ENCODE data around the gene RASSF3.

RASSF3 gene

DNA sequence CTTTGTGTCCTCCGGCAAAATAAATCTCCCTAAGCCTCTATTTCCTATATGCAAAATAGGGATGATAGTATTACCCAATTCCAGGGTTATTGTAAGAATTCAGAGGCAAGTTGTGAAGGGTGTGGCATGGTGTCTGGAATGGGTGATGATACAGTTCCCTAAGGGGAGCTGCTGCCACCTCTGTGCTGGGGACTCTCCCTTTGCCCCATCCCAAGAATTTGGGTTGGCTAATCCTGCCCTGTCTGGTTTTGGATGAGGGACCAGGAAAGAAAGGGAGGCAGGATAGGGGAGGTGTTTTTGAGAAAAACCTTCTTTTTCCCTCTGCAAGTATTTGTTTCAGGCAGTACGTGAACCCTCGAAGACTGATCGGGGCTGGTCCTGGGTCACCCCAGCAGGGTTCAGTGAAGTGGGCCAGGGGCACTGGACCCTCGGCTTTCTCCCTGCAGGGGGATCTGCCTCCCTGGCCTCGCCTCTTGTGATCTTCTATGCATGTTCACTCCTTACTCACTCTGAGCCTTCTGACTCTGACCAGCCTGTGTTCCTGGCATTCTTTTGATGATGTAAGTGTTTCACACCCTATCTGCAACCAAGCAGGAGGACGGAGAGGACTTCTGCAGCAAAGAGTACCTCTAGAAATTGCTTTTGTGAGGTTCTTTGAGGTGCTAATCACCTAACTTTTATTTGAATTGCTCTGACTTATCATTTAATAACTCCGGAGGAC, 60.8 kb downstream of the RASSF3 start:
- H3K27ac ChIP-seq: no peak overlapping the region
- no peak for TF ChIP-seq ZFX (IDR thresholded peaks at IDR 0.05; ENCODE audit: borderline replicate concordance)
- TF ChIP-seq, protein P1, sequence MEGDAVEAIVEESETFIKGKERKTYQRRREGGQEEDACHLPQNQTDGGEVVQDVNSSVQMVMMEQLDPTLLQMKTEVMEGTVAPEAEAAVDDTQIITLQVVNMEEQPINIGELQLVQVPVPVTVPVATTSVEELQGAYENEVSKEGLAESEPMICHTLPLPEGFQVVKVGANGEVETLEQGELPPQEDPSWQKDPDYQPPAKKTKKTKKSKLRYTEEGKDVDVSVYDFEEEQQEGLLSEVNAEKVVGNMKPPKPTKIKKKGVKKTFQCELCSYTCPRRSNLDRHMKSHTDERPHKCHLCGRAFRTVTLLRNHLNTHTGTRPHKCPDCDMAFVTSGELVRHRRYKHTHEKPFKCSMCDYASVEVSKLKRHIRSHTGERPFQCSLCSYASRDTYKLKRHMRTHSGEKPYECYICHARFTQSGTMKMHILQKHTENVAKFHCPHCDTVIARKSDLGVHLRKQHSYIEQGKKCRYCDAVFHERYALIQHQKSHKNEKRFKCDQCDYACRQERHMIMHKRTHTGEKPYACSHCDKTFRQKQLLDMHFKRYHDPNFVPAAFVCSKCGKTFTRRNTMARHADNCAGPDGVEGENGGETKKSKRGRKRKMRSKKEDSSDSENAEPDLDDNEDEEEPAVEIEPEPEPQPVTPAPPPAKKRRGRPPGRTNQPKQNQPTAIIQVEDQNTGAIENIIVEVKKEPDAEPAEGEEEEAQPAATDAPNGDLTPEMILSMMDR (IDR thresholded peaks at IDR 0.05): no peak

DNA sequence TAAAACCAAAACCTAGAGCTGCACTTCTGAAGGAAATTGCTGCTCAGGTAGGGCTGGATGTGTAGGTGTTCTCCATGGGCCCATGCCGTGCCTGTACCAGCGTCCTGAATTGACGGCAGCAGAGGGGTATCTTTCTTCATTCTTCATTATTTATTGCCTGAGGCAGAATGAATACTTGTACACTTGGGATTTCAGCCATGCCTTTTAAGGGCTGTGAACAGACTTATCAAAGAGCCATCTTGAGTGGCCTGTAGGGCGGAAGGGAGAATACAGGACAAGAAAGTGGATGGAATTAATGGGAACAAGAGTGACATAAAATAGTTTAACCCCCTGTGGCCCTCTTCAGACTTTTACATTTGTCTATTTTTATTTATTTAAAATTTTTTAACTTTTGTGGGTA, 61.4 kb downstream of the RASSF3 start:
- TF ChIP-seq, protein P1 (IDR thresholded peaks at IDR 0.05): no peak
- TF ChIP-seq ZFX (IDR thresholded peaks at IDR 0.05; ENCODE audit: borderline replicate concordance): no peak
- no peak overlapping the region for H3K27ac ChIP-seq

DNA sequence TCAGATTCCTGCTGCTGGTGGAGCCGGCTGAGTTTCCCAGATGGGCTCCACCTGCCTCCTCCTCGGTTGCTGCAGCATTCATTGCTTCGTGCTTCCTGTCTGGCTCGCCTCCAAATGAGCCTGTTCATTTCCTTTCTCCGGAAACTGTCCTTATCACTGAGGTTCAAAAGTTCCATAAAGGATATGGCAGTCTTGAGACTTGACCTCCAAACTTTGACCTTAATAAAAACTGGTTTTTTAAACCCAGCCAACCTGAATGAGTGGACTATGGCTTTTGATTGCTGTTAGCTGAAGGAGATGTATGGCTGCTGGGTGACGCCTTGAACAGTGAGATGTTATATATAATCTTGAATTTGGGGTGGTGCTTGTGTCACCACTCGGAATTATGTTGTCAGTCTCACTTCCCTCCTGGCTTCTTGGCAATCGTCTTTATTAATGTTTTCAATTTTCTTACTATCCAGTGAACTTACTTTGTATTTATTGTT, 62.7 kb downstream of the RASSF3 start:
- TF ChIP-seq, protein P1 (IDR thresholded peaks at IDR 0.05): no peak
- TF ChIP-seq ZFX (IDR thresholded peaks at IDR 0.05; ENCODE audit: borderline replicate concordance): no peak
- H3K27ac ChIP-seq: peak overlapping the region; percentile 22; the same call in 1 of the 2 replicates

DNA sequence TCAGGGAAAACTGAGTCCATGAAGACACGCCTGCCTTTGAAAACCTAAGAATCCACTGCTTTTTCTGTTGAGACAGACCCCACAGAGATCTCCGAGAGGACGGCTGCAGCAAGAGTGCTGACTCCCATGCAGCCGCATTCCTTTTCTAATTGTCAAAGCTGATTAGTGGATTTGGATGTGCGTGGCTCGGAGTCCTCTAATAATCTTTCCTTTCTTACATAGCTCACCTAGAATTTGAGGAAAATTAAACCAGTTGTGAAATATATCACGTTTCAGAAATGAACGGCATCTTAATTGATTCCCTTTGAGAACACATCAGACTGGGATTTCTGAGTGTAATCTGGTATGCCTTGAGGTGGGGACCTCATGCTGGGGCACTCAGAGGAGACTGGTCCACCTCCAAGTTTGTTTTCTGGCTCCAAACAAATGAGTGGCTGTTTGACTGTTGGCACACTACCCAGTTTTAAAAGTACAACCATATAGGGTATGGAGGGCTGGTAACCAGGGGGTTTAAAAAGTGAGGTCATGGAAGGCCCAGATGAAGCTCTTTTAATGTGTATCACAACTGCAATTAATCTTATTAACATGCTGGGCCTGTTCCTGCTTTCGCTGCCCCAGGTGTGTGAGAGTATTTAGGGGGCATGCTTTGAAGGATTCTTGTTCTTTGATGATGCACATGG, 63.3 kb downstream of the RASSF3 start:
- peak overlapping the region; percentile 22; the same call in 1 of the 2 replicates for H3K27ac ChIP-seq
- TF ChIP-seq, protein P1 (IDR thresholded peaks at IDR 0.05): no peak
- no peak for TF ChIP-seq ZFX (IDR thresholded peaks at IDR 0.05; ENCODE audit: borderline replicate concordance)

DNA sequence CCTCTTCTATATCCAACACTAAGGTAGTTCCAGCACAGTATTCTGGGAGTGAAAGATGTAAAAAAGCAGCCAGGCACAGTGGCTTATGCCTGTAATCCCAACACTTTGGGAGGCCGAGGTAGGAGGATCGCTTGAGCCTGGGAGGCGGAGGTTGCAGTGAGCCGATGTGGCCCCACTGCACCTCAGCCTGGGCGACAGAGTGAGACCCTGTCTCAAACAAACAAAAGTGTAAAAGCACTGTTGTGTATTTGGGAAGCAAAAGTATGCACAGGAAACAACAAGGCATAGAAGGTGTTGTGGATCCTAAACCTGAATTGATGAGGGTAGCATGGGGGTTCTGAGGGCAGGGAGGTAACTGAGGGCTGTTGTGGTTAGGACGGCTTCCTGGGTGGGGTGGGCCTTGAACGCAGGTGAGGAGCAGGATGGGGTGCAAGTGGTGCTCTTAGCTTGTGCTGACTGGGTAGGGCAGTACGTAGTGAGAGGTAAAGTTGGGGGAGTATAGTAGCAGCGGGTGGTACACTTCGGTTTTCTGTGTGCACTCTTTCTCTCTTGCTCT, 64.2 kb downstream of the RASSF3 start:
- H3K27ac ChIP-seq: no peak overlapping the region
- TF ChIP-seq, protein P1 (IDR thresholded peaks at IDR 0.05): no peak
- TF ChIP-seq ZFX (IDR thresholded peaks at IDR 0.05; ENCODE audit: borderline replicate concordance): no peak

DNA sequence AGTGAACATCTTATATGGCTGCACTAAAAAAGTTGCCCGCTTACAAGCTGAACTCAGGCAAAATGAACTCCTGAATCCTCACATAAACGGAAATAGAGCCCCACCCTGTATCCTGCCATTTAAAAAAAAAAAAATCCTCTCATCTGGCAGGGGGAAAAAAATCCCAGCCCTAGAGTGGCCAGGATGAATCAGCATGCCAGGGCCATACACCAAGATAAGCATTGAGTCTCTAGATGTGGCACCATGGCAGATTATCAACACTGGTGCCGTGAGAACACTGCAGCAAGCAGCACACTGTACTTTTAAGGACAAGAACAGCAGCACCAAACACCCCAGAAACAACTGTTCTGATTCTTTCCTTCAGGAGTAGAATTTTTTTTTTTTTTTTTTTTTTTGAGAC, 65.5 kb downstream of the RASSF3 start:
- TF ChIP-seq, protein P1 (IDR thresholded peaks at IDR 0.05): no peak
- TF ChIP-seq ZFX (IDR thresholded peaks at IDR 0.05; ENCODE audit: borderline replicate concordance): no peak
- H3K27ac ChIP-seq: no peak overlapping the region
